GM19239 (cell line): ENCODE data around the gene FAM78B.

ENCODE experiments used
- DNase-seq: peaks from one replicate; pipeline ENCODE4 v3.0.0; 2011; ENCODE audit warnings: low spot score; ENCODE audit not compliant: insufficient read length
- FAIRE-seq: peaks from 2 replicates; lab custom pipeline; 2011; peaks lifted over from hg19 to GRCh38; lab: Jason Lieb, UNC

FAM78B gene

DNA sequence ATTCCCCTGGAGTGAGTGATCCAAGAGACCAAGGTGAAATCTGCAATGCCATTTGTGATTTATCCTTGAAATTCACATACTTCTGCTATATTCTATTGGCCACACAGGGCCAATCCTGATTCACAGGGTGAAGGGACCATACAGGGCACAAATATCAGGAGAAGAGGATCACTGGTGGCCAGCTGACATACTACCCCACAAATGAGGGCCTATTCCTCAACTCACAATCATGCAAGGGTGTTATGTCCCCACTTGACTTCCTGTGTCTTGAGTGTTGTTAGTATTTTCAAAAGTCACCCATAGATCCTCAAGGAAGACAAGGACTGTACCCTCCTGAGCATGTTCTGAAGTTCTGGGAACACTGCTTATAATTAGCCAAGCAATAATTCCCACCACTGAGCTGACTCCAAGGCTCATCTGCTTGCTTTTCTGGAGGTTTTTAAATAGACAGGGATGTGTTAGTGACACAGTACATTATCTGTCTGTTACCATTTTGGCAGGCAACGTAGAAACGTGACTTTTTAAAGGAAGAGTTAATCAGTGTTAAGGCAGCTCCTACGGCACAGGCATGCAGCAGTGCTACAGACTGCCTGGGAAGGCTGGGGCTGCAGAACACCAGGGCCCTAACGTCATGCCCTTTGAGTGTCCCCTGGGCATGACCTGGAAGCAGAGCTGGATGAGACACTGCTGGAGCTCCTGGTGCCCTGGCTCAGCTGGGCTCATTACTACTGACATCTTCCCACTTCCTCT lies 137.4 kb downstream of the FAM78B start:
- FAIRE-seq (no peak), DNase-seq (no peak)

DNA sequence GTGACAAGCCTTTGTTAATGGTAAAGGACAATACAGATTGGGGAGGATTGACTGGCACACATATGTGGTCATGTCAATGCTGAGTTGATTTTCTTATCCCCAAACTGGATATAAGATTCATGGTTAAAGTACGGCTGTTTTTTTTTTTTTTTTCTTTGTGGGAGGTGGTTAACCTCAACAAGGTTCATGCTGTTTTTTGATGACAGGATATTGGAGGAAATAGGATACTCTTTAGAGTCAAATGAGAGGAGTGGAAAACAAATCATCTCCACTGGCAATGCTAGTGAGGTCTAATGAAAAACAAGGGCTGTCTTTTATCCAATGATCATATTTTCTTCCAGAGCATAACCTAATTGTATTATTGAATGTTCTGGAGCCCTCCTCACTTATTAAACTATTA lies 140.2 kb downstream of the FAM78B start:
- DNase-seq (no peak), FAIRE-seq (no peak)

- FAIRE-seq (no peak), DNase-seq (no peak)
Measured at GRCh38 chr1:166026143-166026542, 140.7 kb downstream of the FAM78B start.

DNA sequence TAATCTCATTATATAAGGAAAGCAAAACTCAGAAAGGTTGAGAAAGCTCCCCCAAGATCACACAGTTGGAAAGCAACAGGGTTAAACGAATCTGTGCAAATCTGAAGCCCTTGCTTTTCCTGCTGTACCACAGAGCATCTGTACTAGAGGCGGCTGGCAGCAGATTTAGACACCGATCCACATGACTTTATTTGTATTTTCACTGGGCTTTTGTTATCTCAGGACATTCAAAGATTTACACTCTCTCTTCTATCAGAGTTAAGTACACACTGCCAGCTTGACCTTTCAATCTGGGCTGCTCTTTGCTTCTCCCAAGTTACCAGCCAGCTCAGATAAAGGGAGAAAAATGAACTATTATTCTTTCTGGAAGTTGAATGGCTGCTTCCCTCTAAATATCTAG lies 146.6 kb downstream of the FAM78B start:
- FAIRE-seq, result no peak

More for the DNA sequence above, 146.6 kb downstream of the FAM78B start:
- DNase-seq, result no peak
